Heart right ventricle (tissue), 16 donors: ENCODE data around the gene ALDH1A2. TPM values are rescaled to one million over a fixed set of nuclear protein-coding genes. Genes with fewer than 3 reads are reported as not detected.
A peak's percentile ranks its signal among the peaks of the same experiment; 100 is the strongest.

Source experiments
- ATAC-seq, 8 donors: fragments of 200-7000 bp; cut with Tn5 transposase; one replicate each; pipeline ENCODE4 v1.9.1; 2020; ENCODE audit warnings: mild to moderate bottlenecking in 8 of 8, moderate library complexity in 8 of 8, moderate number of reproducible peaks in 1 of 8
- DNase-seq, 2 donors: peaks; one replicate each; pipeline ENCODE4 v3.0.0-alpha.2; 2020
- H3K27ac ChIP-seq, 10 donors: fragments of 200-600 bp; sonication (generic) in 2 of 10; one replicate each; pipeline versions ENCODE4 v1.5.0 to v1.8.0; 2020 to 2022; ENCODE audit warnings: mild to moderate bottlenecking in 3 of 10
- H3K27me3 ChIP-seq, 7 donors: fragments of 200-600 bp; one replicate each; pipeline ENCODE4 v1.8.0; 2021 to 2022; ENCODE audit warnings: mild to moderate bottlenecking in 2 of 7
- H3K36me3 ChIP-seq, 9 donors: fragments of 200-600 bp; sonication (generic) in 1 of 9; one replicate each; pipeline versions ENCODE4 v1.5.0 to v1.8.0; 2020 to 2022; ENCODE audit warnings: mild to moderate bottlenecking in 2 of 9
- H3K4me1 ChIP-seq, 9 donors: fragments of 200-600 bp; sonication (generic) in 1 of 9; one replicate each; pipeline versions ENCODE4 v1.5.0 to v1.8.0; 2020 to 2022; ENCODE audit warnings: mild to moderate bottlenecking in 4 of 9
- H3K4me3 ChIP-seq, 10 donors: fragments of 200-600 bp; sonication (generic) in 2 of 10; one replicate each; pipeline versions ENCODE4 v1.5.0 to v1.8.0; 2020 to 2022; ENCODE audit warnings: mild to moderate bottlenecking in 7 of 10, moderate library complexity in 2 of 10
- H3K9me3 ChIP-seq, 11 donors: fragments of 200-600 bp in 10 of 11; sonication (generic) in 2 of 11; one replicate each; pipeline versions ENCODE4 v1.5.0 to v1.8.0; 2013 to 2022; ENCODE audit warnings: mild to moderate bottlenecking in 2 of 11, control low read depth in 1 of 11, moderate library complexity in 1 of 11
- WGBS, 2 donors: extraction: QIAGEN DNeasy Blood & Tissue Kit; methylation state at CpG; one replicate each; pipeline ENCODE4 v1.1.7; 2013; ENCODE audit warnings: inconsistent platforms in 1 of 2; 5-methylcytosine and 5-hydroxymethylcytosine counted together
- intact Hi-C, 10 donors: fragments of 100-400 bp; cut with DNase I; formaldehyde crosslinking; loops; one replicate each; pipeline versions ENCODE4 v1.11.1 to v1.14.2; 2022
- polyA plus RNA-seq, 2 donors: library from polyadenylated mRNA; stranded (reverse); fragments of 200-250 nt; gene quantifications; one replicate each; pipeline ENCODE4 v1.2.3, GENCODE V29; 2013
- total RNA-seq, 10 donors: library from RNA; stranded (reverse); fragmentation: NEBNext Ultra II Directional in 3 of 10; extraction: Animal tissue kit (Norgen Biotek cat#: 25700) in 3 of 10; gene quantifications; one replicate each; pipeline versions ENCODE4 v1.2.1 to v1.2.4, GENCODE V29; 2021 to 2023
- TF ChIP-seq, protein P1 (sequence below), 9 donors: fragments of 200-600 bp; sonication (generic) in 2 of 9; IDR thresholded peaks; one replicate each; pipeline versions ENCODE4 v1.5.0 to v1.8.0; 2021 to 2022; ENCODE audit warnings: antibody characterized with exemption in 9 of 9, mild to moderate bottlenecking in 5 of 9, moderate library complexity in 1 of 9
- donor health status: Arrhythmogenic right ventricular cardiomyopathy.
- donor health status: ischemic (EF 13 %, LVEDD 7.1; RV severe dilation, severe dysfunction).
- donor health status: healthy with polysubstance abuse.
- donor health status: DM: no; HTN: yes; CAD: no.
- donor health status: DM: no; HTN: no; CAD: no.
- donor health status: ischemic (EF 25% LVEDD 6.9; RV normal size, moderate dysfunction).
- donor health status: ischemic (EF 25% LVEDD 5.7; RV mildly dilated, moderate dysfunction).
- donor health status: healthy.
- donor health status: DM: yes; HTN: yes; CAD: no.
- donor health status: Ischemic cardiomyopathy.
- donor health status: ischemic (EF 35%, LVEDD 5.7; RV mildly dilated, moderate dysfunction).
- donor health status: nonischemic (EF 11% LVEDD 7.7; RV severe dilation, severe dysfunction).
- donor health status: DM: yes; HTN: yes; CAD: no.
- donor health status: PGD.
- donor health status: ischemic (EF 29% LVEDD 5.4; RV normal size, mild dysfunction).
- donor health status: nonischemic (EF 23%, LVEDD 6.1; RV moderate dilation, normal function).

Gene ALDH1A2
- total and polyA plus RNA-seq, 12 donors: 2.3 to 21.0 (median 9.8) TPM

DNA sequence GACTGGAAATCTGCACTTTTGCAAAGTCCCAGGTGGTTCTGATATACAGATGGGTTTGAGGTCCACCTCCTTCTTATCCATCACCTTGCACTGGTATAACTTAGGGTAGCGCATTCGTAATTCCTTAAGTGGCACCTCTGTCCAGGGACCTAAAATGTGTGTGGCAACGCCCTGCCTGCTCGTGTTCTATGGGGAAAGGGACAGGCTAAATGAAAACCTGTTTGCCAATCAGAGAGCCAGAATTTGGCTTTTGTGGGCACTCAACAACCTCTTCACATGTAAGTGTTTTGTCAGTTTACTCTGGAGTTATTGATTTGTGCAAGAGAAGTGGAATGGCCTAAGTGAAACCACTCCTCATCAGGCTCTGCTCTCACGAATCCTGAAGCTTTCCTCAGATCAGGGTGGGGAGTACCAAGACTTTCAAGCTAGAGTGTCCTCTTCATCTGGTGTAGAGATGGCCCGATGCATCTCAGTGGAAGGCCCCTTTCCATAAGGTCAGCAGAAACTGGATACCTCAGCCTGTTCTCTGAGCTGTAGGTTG, 138.3 kb downstream of the ALDH1A2 start:
- 95 to 97% methylated on average over 6 of the region's 6 CpGs for WGBS, 2 donors
- DNase-seq: no peak
- TF ChIP-seq, protein P1, sequence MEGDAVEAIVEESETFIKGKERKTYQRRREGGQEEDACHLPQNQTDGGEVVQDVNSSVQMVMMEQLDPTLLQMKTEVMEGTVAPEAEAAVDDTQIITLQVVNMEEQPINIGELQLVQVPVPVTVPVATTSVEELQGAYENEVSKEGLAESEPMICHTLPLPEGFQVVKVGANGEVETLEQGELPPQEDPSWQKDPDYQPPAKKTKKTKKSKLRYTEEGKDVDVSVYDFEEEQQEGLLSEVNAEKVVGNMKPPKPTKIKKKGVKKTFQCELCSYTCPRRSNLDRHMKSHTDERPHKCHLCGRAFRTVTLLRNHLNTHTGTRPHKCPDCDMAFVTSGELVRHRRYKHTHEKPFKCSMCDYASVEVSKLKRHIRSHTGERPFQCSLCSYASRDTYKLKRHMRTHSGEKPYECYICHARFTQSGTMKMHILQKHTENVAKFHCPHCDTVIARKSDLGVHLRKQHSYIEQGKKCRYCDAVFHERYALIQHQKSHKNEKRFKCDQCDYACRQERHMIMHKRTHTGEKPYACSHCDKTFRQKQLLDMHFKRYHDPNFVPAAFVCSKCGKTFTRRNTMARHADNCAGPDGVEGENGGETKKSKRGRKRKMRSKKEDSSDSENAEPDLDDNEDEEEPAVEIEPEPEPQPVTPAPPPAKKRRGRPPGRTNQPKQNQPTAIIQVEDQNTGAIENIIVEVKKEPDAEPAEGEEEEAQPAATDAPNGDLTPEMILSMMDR (IDR thresholded peaks at IDR 0.05): no peak
- Histone ChIP-seq H3K9me3 (peaks cover 0 to 3% (median 0%) of the 10 kb centered on the region in 11 donors), H3K27ac (no peak overlapping the region), H3K27me3 (peaks cover 0 to 2% (median 0%) of the 10 kb centered on the region in 7 donors), H3K4me1 (peaks cover 3 to 31% (median 26%) of the 10 kb centered on the region in 9 donors), H3K36me3 (no peaks in the 10 kb centered on the region), H3K4me3 (no peak overlapping the region)
- intact Hi-C loops: loop anchor here in 2 of 10 donors (10.0 kb wide), 1 partner anchor 138 kb away; the partner anchor contains the start of gene ALDH1A2 (in 2 of the 2)
- no peak for ATAC-seq

DNA sequence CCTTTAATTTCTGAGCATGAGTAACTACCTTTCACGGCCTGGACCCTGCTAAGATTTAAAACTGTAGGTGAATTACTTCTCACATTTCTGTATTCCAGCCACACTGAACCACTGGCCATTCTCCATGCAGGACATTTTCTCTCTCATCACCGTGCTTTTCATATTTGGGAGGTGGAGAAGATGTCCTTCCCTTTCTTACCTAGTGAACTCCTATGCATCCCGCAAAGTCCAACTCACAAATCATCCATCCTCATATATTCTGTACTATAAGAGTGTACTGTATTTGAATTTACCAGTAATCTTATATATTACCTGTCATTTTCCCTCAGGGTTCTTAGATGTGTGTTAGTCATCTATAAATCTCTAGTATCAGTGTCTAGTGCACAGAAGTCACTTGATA, 139.9 kb downstream of the ALDH1A2 start:
- TF ChIP-seq, protein P1 (IDR thresholded peaks at IDR 0.05): no peak
- H3K9me3 ChIP-seq: peaks cover 0 to 3% (median 0%) of the 10 kb centered on the region in 11 donors
- 95% methylated on average over 3 of the region's 3 CpGs for WGBS, 2 donors
- no peak overlapping the region for H3K27ac ChIP-seq
- H3K4me3 ChIP-seq: no peak overlapping the region
- no peaks in the 10 kb centered on the region for H3K27me3 ChIP-seq
- H3K36me3 ChIP-seq: no peaks in the 10 kb centered on the region
- intact Hi-C loops: loop anchor here in 2 of 10 donors (10.0 kb wide), 1 partner anchor 139 kb away; the partner anchor contains the start of gene ALDH1A2 (in 2 of the 2)
- ATAC-seq (no peak), DNase-seq (no peak)
- peaks cover 8 to 46% (median 38%) of the 10 kb centered on the region in 9 donors for H3K4me1 ChIP-seq

DNA sequence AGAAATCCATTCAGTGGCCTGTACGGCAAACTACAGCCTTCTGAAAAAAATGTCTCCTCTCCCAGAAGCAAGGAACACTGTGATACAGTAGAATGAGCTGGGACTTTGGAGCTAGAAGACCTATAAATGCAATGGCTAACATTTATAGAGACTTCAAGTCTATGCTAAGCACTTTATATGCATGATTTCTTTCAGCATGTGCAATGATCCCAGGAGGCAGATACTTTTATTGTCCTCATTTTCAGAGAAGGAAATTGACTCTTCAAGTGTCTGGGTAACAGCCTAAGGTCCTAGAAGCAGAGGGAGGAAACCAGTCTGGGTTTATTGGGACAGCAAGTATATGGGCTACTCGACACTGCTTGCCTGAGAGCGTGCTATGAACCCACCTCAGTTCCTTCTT, 140.9 kb downstream of the ALDH1A2 start:
- 74 to 80% methylated on average over 3 of the region's 3 CpGs for WGBS, 2 donors
- H3K27ac ChIP-seq: peak overlapping the region in 3 of 10 donors; percentile 74 to 87 (median 82)
- ATAC-seq (no peak), DNase-seq (no peak)
- peaks cover 0 to 3% (median 0%) of the 10 kb centered on the region in 11 donors for H3K9me3 ChIP-seq
- no peaks in the 10 kb centered on the region for H3K27me3 ChIP-seq
- intact Hi-C loops: loop anchor here in 3 of 10 donors (5.0 to 10.0 kb wide), 2 partner anchors 118 to 140 kb away; partner anchors contain the start of gene ALDH1A2 (in 2 of the 3)
- TF ChIP-seq, protein P1 (IDR thresholded peaks at IDR 0.05): no peak
- H3K4me3 ChIP-seq: no peak overlapping the region
- peaks cover 8 to 56% (median 42%) of the 10 kb centered on the region in 9 donors for H3K4me1 ChIP-seq
- H3K36me3 ChIP-seq: no peaks in the 10 kb centered on the region

DNA sequence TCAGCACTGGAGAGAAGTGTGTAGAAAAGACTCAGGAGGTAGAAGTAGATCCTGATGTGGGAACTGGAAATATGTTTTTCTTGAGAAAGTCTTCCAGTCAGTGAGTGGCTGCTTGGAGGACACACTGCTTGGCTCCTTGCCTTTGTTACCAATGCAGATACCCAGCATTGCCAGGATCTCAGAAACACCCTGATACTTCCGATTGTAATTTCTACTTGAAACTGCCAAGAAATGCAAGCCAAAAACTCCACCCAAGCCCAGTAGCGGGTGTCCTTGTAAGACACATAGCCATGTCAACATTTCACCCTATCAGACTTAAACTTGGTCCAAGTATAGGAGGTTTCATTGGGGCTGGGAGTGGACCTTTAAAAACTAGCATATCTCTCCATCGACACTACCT, 141.8 kb downstream of the ALDH1A2 start:
- H3K27me3 ChIP-seq: no peaks in the 10 kb centered on the region
- H3K9me3 ChIP-seq: no peaks in the 10 kb centered on the region
- intact Hi-C loops: loop anchor here in 3 of 10 donors (5.0 to 10.0 kb wide), 2 partner anchors 119 to 141 kb away; partner anchors contain the start of gene ALDH1A2 (in 2 of the 3)
- DNase-seq (peak in 1 of 2 donors; percentile 38), ATAC-seq (peak in 7 of 8 donors; percentile 25 to 56 (median 34))
- peaks cover 8 to 57% (median 42%) of the 10 kb centered on the region in 9 donors for H3K4me1 ChIP-seq
- WGBS, 2 donors: 20 to 32% methylated on average over 3 of the region's 3 CpGs
- no peaks in the 10 kb centered on the region for H3K36me3 ChIP-seq
- TF ChIP-seq, protein P1 (IDR thresholded peaks at IDR 0.05): no peak
- no peak overlapping the region for H3K4me3 ChIP-seq
- peak overlapping the region; percentile 27 to 87 (median 76) for H3K27ac ChIP-seq
